Measurements from ENCODE around the gene RWDD2A.
"Not testable (repeated sequence)": the region's sequence is repeated elsewhere in the genome, so short reads cannot be mapped to it uniquely, and the experiment has no call there.

Gene RWDD2A

DNA sequence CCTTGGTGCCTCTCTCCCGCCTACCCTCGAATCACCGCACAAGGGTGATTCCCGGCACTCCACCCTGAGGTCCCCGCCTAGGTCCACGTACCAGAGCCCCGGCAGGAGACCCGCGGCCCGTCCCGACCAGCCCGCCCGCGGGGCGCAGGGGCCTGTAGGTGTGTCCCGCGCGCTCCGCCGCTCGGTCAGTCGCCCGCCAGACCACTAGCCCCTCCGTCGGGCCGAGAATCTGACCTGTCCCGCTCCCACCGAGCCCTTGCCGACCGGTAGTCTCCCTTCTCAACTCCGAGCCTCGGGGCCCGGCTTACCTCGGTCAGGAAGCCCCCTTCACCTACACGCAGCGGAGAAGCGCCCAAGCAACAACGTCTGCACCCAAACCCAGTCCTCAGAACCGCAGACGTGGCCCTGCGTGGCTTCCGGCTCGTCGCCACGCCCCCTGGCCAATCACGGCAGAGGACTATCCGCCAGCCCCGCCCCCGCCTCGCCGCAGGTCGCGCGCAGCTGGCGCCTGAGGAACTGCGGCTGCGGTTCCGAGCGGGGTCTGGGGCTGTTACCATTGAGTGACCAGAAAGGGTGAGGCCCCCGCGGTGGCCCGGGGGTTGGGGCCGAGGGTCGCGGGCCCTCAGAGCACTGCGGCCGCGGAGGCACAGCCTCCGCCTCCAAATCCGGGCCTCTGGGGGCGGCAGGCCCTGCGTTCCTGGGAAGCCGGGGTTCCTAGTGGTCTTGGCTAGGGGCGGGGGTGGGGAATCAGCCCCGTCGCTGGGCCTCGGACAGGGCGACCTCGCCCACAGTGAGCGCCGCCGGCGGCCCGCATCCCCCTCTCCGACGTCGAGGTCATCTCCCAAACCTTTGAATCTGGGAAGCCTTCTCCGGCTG is at the start of gene RWDD2A, which contains the start of gene PGM3:
Gene RWDD2A, plus strand, starts transcription at position 487 of the 876 bp plus-strand sequence. CDS start 1,095 bp downstream, outside the sequence.
Gene PGM3, minus strand, starts transcription at position 395 of the 876 bp plus-strand sequence. CDS start 2,253 bp downstream, outside the sequence.
- peak; percentile 82 for DNase-seq (ENCODE audit: low read depth)

- no peak for DNase-seq (ENCODE audit: low read depth)
These were observed 42.0 kb upstream of the RWDD2A start for GRCh38 chr6:83151114-83151513.

GRCh38 chr6:83152913-83153312 is 40.2 kb upstream of the RWDD2A start:
- DNase-seq (ENCODE audit: low read depth) = no peak

GRCh38 chr6:83153883-83154521 is 39.2 kb upstream of the RWDD2A start:
- no peak for DNase-seq (ENCODE audit: low read depth)

DNA sequence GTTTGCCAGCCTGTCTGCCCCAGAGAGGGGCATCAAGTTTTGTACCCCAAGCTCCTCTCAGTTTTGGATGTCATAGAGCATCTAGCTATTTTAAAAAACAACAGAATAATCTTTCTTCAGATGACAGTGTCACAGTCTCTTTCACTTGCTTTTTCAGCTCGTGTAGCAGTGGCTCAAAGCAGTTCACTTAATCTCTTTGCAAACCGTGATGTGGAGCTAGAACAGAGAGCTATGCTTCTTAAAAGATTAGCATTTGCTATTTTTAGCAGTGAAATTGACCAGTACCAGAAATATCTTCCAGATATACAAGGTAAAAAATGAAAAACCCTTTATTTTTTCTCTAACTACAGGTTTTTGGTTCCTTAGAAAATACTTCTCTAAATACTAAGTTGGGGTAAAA is 37.4 kb upstream of the RWDD2A start:
- no peak for DNase-seq (ENCODE audit: low read depth)

DNA sequence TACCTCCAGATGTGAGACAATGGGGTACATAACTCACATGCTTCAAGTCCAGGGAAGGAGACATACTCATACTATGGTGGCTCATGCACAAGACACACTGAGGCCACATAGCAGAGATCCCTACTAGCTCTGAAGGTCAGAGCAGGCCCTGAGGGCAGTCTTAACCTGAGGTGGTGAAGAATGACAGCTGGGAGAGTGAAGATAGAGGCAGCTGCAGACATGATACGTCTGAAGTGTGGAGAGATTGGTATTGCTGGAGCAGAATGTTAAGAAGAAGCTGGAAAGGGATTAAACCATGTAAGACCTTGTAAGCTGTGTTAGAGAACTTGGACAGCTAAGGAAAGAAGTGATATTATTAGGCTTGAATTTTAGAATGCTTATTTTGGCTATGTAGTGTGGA is 33.0 kb upstream of the RWDD2A start:
- no peak for DNase-seq (ENCODE audit: low read depth)

DNA sequence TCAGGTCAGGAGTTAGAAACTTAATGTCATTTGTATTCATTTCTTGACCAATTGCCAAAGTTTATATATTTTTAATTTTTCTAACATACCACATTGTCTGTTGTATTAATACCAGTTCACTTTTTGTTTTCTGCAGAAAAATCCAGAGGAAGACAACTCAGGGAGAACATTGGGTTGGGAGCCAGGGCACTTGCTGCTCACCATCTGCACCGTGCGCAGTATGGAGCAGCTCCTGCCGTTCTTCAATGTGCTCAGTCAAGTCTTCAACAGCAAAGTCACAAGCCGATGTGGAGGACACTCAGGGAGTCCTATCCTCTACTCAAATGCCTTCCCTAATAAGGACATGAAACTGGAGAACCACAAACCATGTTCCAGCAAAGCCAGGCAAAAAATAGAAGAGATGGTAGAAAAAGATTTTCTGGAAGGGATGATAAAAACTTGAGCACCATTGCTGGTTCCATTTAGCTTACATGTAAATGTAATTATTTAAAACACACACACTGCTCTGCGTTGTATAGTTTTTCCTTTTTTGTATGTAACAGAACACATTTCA is 25.4 kb upstream of the RWDD2A start:
- DNase-seq (ENCODE audit: low read depth) = no peak

DNA sequence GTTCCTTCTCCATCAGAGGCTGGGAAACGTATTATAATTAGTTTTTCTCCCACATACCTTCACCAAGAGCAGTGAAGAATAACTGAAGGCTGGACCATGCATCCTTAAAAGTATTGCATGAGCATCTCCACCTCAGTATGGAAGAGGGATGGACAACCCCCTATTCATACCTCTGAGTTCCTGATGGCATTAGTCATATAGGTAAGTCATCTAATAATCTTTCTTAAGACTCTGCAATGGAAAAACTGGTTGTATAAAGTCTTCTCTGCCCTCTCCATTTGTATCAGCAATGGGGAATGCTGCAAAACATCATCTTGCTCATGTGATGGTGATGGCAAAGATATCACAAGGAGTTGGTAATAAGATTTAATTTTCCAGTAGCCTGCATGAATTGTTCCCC is 24.6 kb upstream of the RWDD2A start:
- no peak for DNase-seq (ENCODE audit: low read depth)

GRCh38 chr6:83169106-83169505 is 24.1 kb upstream of the RWDD2A start:
- DNase-seq (ENCODE audit: low read depth) = no peak

GRCh38 chr6:83169511-83169910 is 23.6 kb upstream of the RWDD2A start:
- no peak for DNase-seq (ENCODE audit: low read depth)

DNA sequence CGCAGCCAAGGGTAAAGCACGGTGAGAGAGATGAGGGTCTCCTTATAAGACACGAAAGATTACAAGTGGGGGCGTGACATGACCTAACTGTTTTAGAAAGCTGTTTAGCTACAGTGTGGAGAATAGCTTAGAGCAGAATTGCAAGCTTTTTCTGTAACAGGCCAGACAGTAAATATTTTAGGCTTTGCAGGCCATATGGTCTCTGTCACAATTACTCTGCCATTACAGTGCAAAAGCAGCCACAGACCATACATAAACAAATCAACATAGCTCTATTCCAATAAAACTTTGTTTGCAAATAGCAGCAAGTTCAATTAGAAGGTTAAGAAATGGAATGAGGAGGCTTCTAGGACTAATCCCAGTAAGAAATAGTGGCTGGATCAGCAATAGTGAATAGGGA is 16.9 kb upstream of the RWDD2A start:
- DNase-seq (ENCODE audit: low read depth) = no peak

DNA sequence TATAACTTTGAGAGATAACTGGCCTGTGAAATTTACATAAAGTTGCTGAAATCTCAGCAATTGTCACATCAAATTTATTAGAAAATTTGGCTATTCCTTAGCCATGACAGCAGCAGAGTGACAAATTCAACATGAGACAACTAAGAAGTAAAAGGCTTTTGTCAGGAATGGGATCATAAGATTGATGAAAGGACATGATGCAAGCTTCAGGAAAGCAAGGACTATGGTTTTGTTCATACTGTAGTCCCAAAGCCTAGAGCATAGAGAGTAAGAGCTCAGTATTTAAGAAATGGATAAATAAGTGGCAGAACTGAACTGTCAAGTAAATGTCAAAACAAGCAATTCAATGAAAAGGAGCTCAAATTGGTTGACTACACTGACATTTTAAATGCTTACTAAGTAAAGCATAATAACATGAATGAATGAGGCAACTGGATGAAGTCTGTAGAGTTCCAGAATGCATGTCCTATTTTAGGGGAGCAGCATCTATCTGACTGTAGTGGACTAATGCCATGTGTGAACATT is 12.7 kb upstream of the RWDD2A start:
- no peak for DNase-seq (ENCODE audit: low read depth)

- no peak for DNase-seq (ENCODE audit: low read depth)
These were observed 11.0 kb upstream of the RWDD2A start for GRCh38 chr6:83182114-83182513.

GRCh38 chr6:83183082-83183828 is 9.9 kb upstream of the RWDD2A start:
- DNase-seq (ENCODE audit: low read depth) = no peak

DNA sequence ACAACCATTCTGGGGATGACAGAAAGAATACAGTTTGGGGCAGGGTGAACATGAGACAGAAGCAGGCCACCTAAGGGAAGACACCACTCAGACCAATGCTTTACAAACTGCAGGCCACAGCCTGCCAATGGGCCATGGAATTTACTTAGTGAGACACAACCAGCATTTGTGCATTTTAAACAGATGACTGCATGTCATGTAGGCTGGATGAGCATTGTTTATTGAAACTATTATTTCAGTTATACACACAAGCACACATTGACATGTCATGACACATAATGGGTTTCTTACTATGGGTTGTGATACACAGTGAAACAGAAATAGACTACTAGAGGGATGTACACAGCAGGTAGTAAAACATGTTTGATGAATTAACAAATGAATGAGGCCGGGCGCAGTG is 8.1 kb upstream of the RWDD2A start:
- no peak for DNase-seq (ENCODE audit: low read depth)

GRCh38 chr6:83188501-83188900 is 4.7 kb upstream of the RWDD2A start:
- no peak for DNase-seq (ENCODE audit: low read depth)

GRCh38 chr6:83190626-83191025 is 2.5 kb upstream of the RWDD2A start:
- DNase-seq (ENCODE audit: low read depth) = no peak

DNA sequence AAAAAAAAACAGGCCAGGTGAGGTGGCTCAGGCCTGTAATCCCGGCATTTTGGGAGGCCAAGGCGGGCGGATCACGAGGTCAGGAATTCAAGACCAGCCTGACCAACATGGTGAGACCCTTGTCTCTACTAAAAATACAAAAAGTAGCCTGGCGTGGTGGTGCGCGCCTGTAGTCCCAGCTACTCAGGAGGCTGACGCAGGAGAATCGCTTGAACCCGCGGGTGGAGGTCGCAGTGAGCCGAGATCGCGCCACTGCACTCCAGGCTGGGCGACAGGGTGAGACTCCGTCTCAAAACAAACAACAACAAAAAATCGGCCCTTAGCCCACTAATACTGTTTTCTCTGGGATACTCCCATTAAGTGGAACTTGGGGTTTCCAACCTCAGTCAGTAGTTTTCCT is 1.2 kb upstream of the RWDD2A start:
- DNase-seq (ENCODE audit: low read depth) = not testable (repeated sequence)

- no peak for DNase-seq (ENCODE audit: low read depth)
These were observed 701 bp upstream of the RWDD2A start for GRCh38 chr6:83192456-83192855.

- DNase-seq (ENCODE audit: low read depth) = no peak
These were observed 800 bp downstream of the RWDD2A start for GRCh38 chr6:83193747-83194566.

GRCh38 chr6:83198486-83199172 is 5.5 kb downstream of the RWDD2A start:
- DNase-seq (ENCODE audit: low read depth) = no peak

Data from stimulated activated CD4-positive, alpha-beta T cell treated with anti-CD3 and anti-CD28 coated beads, Interleukin-2, amount 100 ng/mL, for 4 hours (primary cell).